Measurements from ENCODE around the gene PPP1R14B. TPM values are rescaled to one million over a fixed set of nuclear protein-coding genes. Genes with fewer than 3 reads are reported as not detected.

The PPP1R14B gene
- total and polyA plus RNA-seq, 2 donors (not counting 3 experiments of a cell fraction or from before 2014, with no cell fraction given): 308 to 431 TPM

- no peak overlapping the region for H3K9ac ChIP-seq (replicated peaks; ENCODE audit: extremely low read depth, insufficient read depth, low read length)
- POLR2A ChIA-PET: no interaction called here
- H3K36me3 ChIP-seq (ENCODE audit: control insufficient read depth in 2 of 2, extremely low read depth in 1 of 2, insufficient read depth in 2 of 2, low read length in 2 of 2): peaks cover 4 to 19% of the 10 kb centered on the region in 2 experiments
- no peaks in the 10 kb centered on the region for H3K9me1 ChIP-seq (replicated peaks; ENCODE audit: control insufficient read depth, extremely low read depth, insufficient read depth, low read length)
- DNase-seq (ENCODE audit: low read depth, low spot score): no peak
- H3K9me3 ChIP-seq (replicated peaks; ENCODE audit: control insufficient read depth, insufficient read depth, low read length): no peaks in the 10 kb centered on the region
- H3K4me1 ChIP-seq (ENCODE audit: control insufficient read depth, extremely low read depth, insufficient read depth, low read length): peaks cover 49% of the 10 kb centered on the region
- intact Hi-C loops (cut with micrococcal nuclease) (no loop called here), dilution Hi-C loops (cut with MboI; ENCODE audit: extremely low pct_ligation_motif_present, low sequenced_read_pairs) (no loop called here)
- no peak for TF ChIP-seq MAX (IDR thresholded peaks at IDR 0.05; ENCODE audit: insufficient read depth, insufficient read length)
- TF ChIP-seq POLR2AphosphoS5 (IDR thresholded peaks at IDR 0.05; ENCODE audit: insufficient read depth, low read depth, low read length): no peak
- no peak for TF ChIP-seq FOS (IDR thresholded peaks at IDR 0.05; ENCODE audit: borderline replicate concordance, insufficient read depth, low read length)
- no peak for TF ChIP-seq JUN (IDR thresholded peaks at IDR 0.05; ENCODE audit: borderline replicate concordance, insufficient read depth, insufficient read length, low read depth)
- TF ChIP-seq MYC (IDR thresholded peaks at IDR 0.05; ENCODE audit: low read depth, low read length): no peak
- no peak for TF ChIP-seq EZH2 (IDR thresholded peaks at IDR 0.05; ENCODE audit: borderline replicate concordance, low read depth, low read length, severe bottlenecking)
- TF ChIP-seq GATA2 (IDR thresholded peaks at IDR 0.05; ENCODE audit: insufficient read depth, insufficient read length, low read depth, low read length): no peak
- TF ChIP-seq CTCF (IDR thresholded peaks at IDR 0.05; ENCODE audit: extremely low read depth in 1 of 2, insufficient read depth in 1 of 2, low read depth in 1 of 2, low read length in 2 of 2): no peak
- TF ChIP-seq POLR2A (IDR thresholded peaks at IDR 0.05; ENCODE audit: low read depth, low read length): no peak
- H3K4me3 ChIP-seq (replicated peaks in 1 of 3; ENCODE audit: insufficient read depth in 1 of 3, low read depth in 1 of 3, low read length in 3 of 3): no peak overlapping the region
- no peaks in the 10 kb centered on the region for H3K79me2 ChIP-seq (ENCODE audit: control insufficient read depth, insufficient read depth, low read length)
- BruUV-seq (replicated peaks): no TSS peak
- H2AFZ ChIP-seq (ENCODE audit: low read depth, low read length): no peak overlapping the region
- no peak overlapping the region for H3K4me2 ChIP-seq (ENCODE audit: insufficient read depth, low read length)
- no peak overlapping the region for H3K27ac ChIP-seq (ENCODE audit: insufficient read depth, low read depth, low read length)
- no peak for FAIRE-seq
- H3K27me3 ChIP-seq (ENCODE audit: control insufficient read depth in 2 of 2, insufficient read depth in 2 of 2, low read length in 2 of 2): no peaks in the 10 kb centered on the region
- CTCF ChIA-PET: interaction anchor here (0.9 to 4.8 kb wide), 6 partner anchors 14 to 90 kb away, joined by 3 to 57 read pairs (median 4); partner anchors contain the start of genes BAD, CATSPERZ and PLCB3
- H4K20me1 ChIP-seq (replicated peaks; ENCODE audit: control insufficient read depth, extremely low read depth, insufficient read depth, low read length): no peaks in the 10 kb centered on the region
These were observed 18.7 kb upstream of the PPP1R14B start for GRCh38 chr11:64265176-64266160.
